AG04450 (cell line): ENCODE measurements around the gene MRPS10. TPM values are rescaled to one million over a fixed set of nuclear protein-coding genes. Genes with fewer than 3 reads are reported as not detected.
A peak's percentile ranks its signal among the peaks of the same experiment; 100 is the strongest.

Source experiments
- CTCF ChIA-PET: fragments of 300-600, 350-600 bp; formaldehyde crosslinking; extraction: SDS; loops from one replicate; lab custom pipeline; 2022; ENCODE audit warnings: antibody characterized with exemption, inconsistent platforms; lab: Charles Lee
- POLR2A ChIA-PET: fragments of 350-600 bp; formaldehyde crosslinking; extraction: SDS; loops from one replicate; lab custom pipeline; 2021; ENCODE audit warnings: antibody characterized with exemption, inconsistent platforms; lab: Yijun Ruan, JAX
- DNase-seq: peaks from one replicate; pipeline ENCODE4 v3.0.0-alpha.2; 2011; ENCODE audit warnings: low read depth, low spot score
- H3K27ac ChIP-seq: one replicate; pipeline ENCODE4 v1.5.1; 2012; ENCODE audit warnings: low read depth, low read length, control low read depth
- H3K27me3 ChIP-seq: one replicate; pipeline ENCODE4 v1.6.0; 2012; ENCODE audit warnings: low read length; ENCODE audit not compliant: control insufficient read depth, insufficient read depth
- H3K4me3 ChIP-seq: 2 replicates; pipeline ENCODE4 v1.5.1; 2011; ENCODE audit warnings: mild to moderate bottlenecking, low read depth, low read length, control low read depth
- H3K9me3 ChIP-seq: 2 replicates; pipeline ENCODE4 v1.5.1; 2012; ENCODE audit warnings: low read length; ENCODE audit not compliant: control insufficient read depth, insufficient read depth
- CTCF ChIP-seq: IDR thresholded peaks from 2 replicates; pipeline ENCODE4 v1.5.1; 2011; ENCODE audit warnings: low read depth, low read length, control low read depth, inconsistent platforms
- polyA plus RNA-seq: library from polyadenylated mRNA; depleted of rRNA; stranded (reverse); fragments of >200 nt; gene quantifications from 2 replicates; pipeline ENCODE4 v1.2.3, GENCODE V29; 2011

MRPS10 gene
- polyA plus RNA-seq, 1 experiment: 63.2 TPM

DNA sequence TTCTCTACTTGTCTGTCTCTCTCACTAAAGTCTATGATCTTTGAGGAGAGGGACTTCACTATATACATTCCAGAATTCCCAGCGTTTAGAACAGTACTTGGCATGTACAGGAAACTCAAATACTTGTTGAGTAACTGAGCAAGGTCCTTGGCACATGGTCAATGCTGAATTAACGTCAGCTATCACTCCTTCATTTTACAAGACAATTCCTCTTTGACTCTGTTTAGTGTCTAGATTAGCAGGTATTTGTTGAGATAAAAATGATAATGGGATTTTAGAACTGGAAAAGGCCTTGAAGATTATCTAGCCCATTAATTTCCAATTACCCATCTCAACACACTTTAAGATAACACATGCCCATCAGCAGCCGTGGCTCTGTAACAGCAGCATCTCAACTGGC lies 16.3 kb downstream of the MRPS10 start:
- H3K4me3 ChIP-seq: no peak overlapping the region
- H3K27ac ChIP-seq: no peak overlapping the region
- TF ChIP-seq CTCF: no peak
- no peak for DNase-seq
- ChIA-PET POLR2A (interaction anchor here (2.4 kb wide), 1 partner anchor 16 kb away, joined by 8 read pairs; no protein-coding TSS in a partner anchor), CTCF (interaction anchor here (3.8 to 8.4 kb wide), 2 partner anchors 13 to 346 kb away, joined by 23 to 58 read pairs; no protein-coding TSS in a partner anchor)
- no peaks in the 10 kb centered on the region for H3K9me3 ChIP-seq
- H3K27me3 ChIP-seq: no peaks in the 10 kb centered on the region

DNA sequence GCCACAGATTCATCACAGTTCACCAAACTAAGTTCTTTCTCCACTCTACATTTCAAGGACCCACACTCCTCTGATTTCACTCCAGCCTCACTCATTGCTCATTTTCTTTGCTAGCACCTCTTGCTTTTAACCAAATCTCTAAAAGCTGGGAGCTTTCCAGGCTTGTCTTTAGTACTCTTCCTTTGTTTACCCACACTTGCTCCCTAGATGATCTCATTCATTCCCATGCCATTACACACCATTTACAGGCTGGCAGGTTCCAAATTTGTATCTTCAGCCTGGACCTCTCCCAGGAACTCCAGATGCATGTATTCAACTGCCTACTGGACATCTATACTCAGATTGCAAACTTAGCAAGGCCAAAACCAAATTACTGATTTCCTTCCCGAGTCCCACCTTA lies 17.6 kb downstream of the MRPS10 start:
- POLR2A ChIA-PET: interaction anchor here (0.6 to 2.4 kb wide), 8 partner anchors 9 to 691 kb away, joined by 3 to 14 read pairs (median 6); partner anchors contain the start of gene TAF8
- DNase-seq: peak; percentile 96
- Histone ChIP-seq H3K9me3 (no peaks in the 10 kb centered on the region), H3K27me3 (no peaks in the 10 kb centered on the region), H3K4me3 (no peak overlapping the region), H3K27ac (peak overlapping the region; percentile 81)
- CTCF ChIA-PET: interaction anchor here (1.4 to 8.4 kb wide), 3 partner anchors 15 to 413 kb away, joined by 4 to 58 read pairs (median 23); no protein-coding TSS in a partner anchor
- no peak for TF ChIP-seq CTCF

- POLR2A ChIA-PET: interaction anchor here (0.6 to 2.4 kb wide), 8 partner anchors 9 to 691 kb away, joined by 3 to 14 read pairs (median 6); partner anchors contain the start of gene TAF8
- CTCF ChIA-PET: interaction anchor here (1.4 to 8.4 kb wide), 3 partner anchors 15 to 413 kb away, joined by 4 to 58 read pairs (median 23); no protein-coding TSS in a partner anchor
- DNase-seq: no peak
Measured at GRCh38 chr6:42199106-42199981, 18.3 kb downstream of the MRPS10 start.

GRCh38 chr6:42197555-42198362 lies 19.9 kb downstream of the MRPS10 start:
- ChIA-PET CTCF (no interaction called here), POLR2A (no interaction called here)
- DNase-seq: no peak
- Histone ChIP-seq H3K27me3 (no peaks in the 10 kb centered on the region), H3K9me3 (no peaks in the 10 kb centered on the region), H3K4me3 (no peak overlapping the region), H3K27ac (peak overlapping the region; percentile 77)
- TF ChIP-seq CTCF: 0 out of 2 replicates have a peak, but pooled peaks have one; percentile 8

More at GRCh38 chr6:42199106-42199981, 18.3 kb downstream of the MRPS10 start:
- no peak for TF ChIP-seq CTCF
- no peak overlapping the region for H3K4me3 ChIP-seq
- no peaks in the 10 kb centered on the region for H3K9me3 ChIP-seq
- no peaks in the 10 kb centered on the region for H3K27me3 ChIP-seq
- peak overlapping the region; percentile 81 for H3K27ac ChIP-seq
